ENCODE data around the gene SFTA2. TPM values are rescaled to one million over a fixed set of nuclear protein-coding genes. Genes with fewer than 3 reads are reported as not detected.

The SFTA2 gene
- total and polyA plus RNA-seq, 9 of the 15 experiments (the other 6 are each of a cell fraction or from before 2014, with no cell fraction given) = not detected

DNA sequence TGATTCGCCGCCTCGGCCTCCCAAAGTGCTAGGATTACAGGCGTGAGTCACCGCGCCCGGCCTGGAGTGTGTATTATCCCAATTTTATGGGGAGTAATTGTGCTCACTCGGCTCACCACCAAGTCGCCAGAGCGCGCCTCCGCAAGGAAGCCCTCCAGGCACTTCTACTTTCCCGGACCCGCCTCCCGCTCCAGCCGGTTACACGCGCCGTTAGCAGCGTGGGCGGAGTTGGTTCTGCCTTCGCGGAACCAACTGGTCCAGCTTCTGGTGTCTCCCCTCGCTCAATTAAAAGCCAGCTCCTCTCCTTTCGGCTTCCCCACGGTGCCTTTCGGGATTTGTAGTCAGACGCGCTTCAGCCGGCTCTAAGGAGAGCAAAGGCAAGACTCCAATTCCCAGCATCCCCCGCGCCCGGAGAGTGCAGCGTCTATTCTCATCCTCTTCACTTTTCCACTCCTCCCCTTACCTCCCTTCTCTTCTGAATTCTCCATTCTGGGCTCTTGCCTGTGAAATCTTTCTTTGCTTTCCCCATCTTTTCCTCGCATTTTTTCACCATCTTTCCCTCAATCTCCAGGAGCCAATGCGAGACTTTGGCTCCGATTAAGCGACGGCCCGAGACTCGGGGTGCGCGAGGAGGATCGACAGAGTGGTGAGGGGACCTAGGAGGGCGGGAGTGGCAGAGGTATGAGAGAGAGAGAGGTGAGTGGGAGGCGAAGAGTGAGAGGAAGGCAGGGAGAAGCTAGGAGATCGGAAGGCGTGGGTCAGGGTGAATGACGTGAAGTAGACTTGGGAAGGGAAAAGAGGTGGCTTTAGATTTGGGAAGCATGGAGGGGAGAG is 24.0 kb downstream of the SFTA2 start, which contains the start of gene GTF2H4:
TSS of gene GTF2H4 (plus strand) at position 450 of the 834 bp plus-strand sequence.
- H3K4me1 ChIP-seq (replicated peaks in 1 of 2; ENCODE audit: control insufficient read depth in 2 of 2, insufficient read depth in 2 of 2, low read length in 2 of 2) = peaks cover 5 to 13% of the 10 kb centered on the region in 2 experiments; a peak in 4 of 5 replicates
- peaks cover 38% of the 10 kb centered on the region for H3K36me3 ChIP-seq (ENCODE audit: control insufficient read depth, insufficient read depth, low read length)
- H3K27me3 ChIP-seq (ENCODE audit: control insufficient read depth in 2 of 2, insufficient read depth in 2 of 2, low read length in 2 of 2) = no peaks in the 10 kb centered on the region
- FAIRE-seq (peak; percentile 99), ATAC-seq (peak; percentile 99), DNase-seq (ENCODE audit: extremely low read depth in 1 of 4, low spot score in 3 of 4) (peak; percentile 90 to 100 (median 93))
- under 1% methylated on average over 49 of the region's 49 CpGs for WGBS (ENCODE audit: insufficient coverage, low coverage, missing lambda C conversion rate)
- H2AFZ ChIP-seq (ENCODE audit: low read depth, low read length) = peak within 1 kb of the TSS; percentile 97
- POLR2A ChIA-PET = interaction anchor here (0.5 to 2.5 kb wide), 15 partner anchors 9 to 190 kb away, joined by 3 to 17 read pairs (median 4); no protein-coding TSS in a partner anchor
- no TSS peak for BruUV-seq (replicated peaks)
- no peaks in the 10 kb centered on the region for H3K9me1 ChIP-seq (ENCODE audit: control insufficient read depth, insufficient read depth, low read length)
- intact Hi-C loops (cut with micrococcal nuclease) (no loop called here), in situ Hi-C loops (cut with MboI) (no loop called here)
- H3K9ac ChIP-seq (ENCODE audit: insufficient read depth in 1 of 2, low read depth in 2 of 2, low read length in 2 of 2) = peak within 1 kb of the TSS; percentile 88 to 92
- peak within 1 kb of the TSS; percentile 76 for H3K4me3 ChIP-seq
- H3K27ac ChIP-seq (ENCODE audit: extremely low read depth, low read depth, low read length) = peak within 1 kb of the TSS; percentile 71
- H3K79me2 ChIP-seq (ENCODE audit: control insufficient read depth, insufficient read depth, low read length) = peaks cover 15% of the 10 kb centered on the region
- peak within 1 kb of the TSS; percentile 98 for H3K4me2 ChIP-seq (ENCODE audit: insufficient read depth, low read length)
- no peaks in the 10 kb centered on the region for H3K9me3 ChIP-seq (replicated peaks; ENCODE audit: control insufficient read depth, insufficient read depth, low read depth, low read length)
- CTCF ChIA-PET (ENCODE audit: low intra/inter-chr PET ratio) = interaction anchor here (0.6 to 0.7 kb wide), 2 partner anchors 24 to 174 kb away, joined by 3 read pairs; partner anchors contain the start of gene DDR1
- no peaks in the 10 kb centered on the region for H4K20me1 ChIP-seq (replicated peaks; ENCODE audit: control insufficient read depth, insufficient read depth, low read length)
- TF ChIP-seq ZNF699 (CRISPR knock-in tag; IDR thresholded peaks at IDR 0.05; ENCODE audit: insufficient replicate concordance) (no peak), HMGN3 (IDR thresholded peaks at IDR 0.05; ENCODE audit: borderline replicate concordance, extremely low read depth, insufficient read length, low read depth, low read length) (peak; percentile 84), SETDB1 (IDR thresholded peaks at IDR 0.05; ENCODE audit: low read length) (no peak), ZNF354B (CRISPR knock-in tag; IDR thresholded peaks at IDR 0.05) (no peak), SNRNP70 (optimal IDR thresholded peaks at IDR 0.05; ENCODE audit: low read depth, low read length) (no peak), CTBP1 (IDR thresholded peaks at IDR 0.05; ENCODE audit: borderline replicate concordance) (peak; percentile 94), ELK1 (CRISPR knock-in tag; IDR thresholded peaks at IDR 0.05) (no peak), SMAD1 (IDR thresholded peaks at IDR 0.05; ENCODE audit: low read depth, low read length, partially characterized antibody) (peak; percentile 11), IRF2 (CRISPR knock-in tag; IDR thresholded peaks at IDR 0.05) (no peak), NONO (IDR thresholded peaks at IDR 0.05; ENCODE audit: low read depth in 2 of 2, low read length in 1 of 2) (0 out of 4 replicates have a peak, but pooled peaks of 1 of the 2 experiments have one; percentile 35), ZNF3 (CRISPR knock-in tag; IDR thresholded peaks at IDR 0.05) (no peak), LCOR (CRISPR knock-in tag; IDR thresholded peaks at IDR 0.05) (peak; percentile 91), TCFL5 (CRISPR knock-in tag; conservative IDR thresholded peaks at IDR 0.05) (no peak; the same call in 1 of the 2 replicates), KAT8 (IDR thresholded peaks at IDR 0.05; ENCODE audit: low read depth) (no peak), ELK3 (CRISPR knock-in tag; IDR thresholded peaks at IDR 0.05) (no peak)
- TF ChIP-seq, protein P1, sequence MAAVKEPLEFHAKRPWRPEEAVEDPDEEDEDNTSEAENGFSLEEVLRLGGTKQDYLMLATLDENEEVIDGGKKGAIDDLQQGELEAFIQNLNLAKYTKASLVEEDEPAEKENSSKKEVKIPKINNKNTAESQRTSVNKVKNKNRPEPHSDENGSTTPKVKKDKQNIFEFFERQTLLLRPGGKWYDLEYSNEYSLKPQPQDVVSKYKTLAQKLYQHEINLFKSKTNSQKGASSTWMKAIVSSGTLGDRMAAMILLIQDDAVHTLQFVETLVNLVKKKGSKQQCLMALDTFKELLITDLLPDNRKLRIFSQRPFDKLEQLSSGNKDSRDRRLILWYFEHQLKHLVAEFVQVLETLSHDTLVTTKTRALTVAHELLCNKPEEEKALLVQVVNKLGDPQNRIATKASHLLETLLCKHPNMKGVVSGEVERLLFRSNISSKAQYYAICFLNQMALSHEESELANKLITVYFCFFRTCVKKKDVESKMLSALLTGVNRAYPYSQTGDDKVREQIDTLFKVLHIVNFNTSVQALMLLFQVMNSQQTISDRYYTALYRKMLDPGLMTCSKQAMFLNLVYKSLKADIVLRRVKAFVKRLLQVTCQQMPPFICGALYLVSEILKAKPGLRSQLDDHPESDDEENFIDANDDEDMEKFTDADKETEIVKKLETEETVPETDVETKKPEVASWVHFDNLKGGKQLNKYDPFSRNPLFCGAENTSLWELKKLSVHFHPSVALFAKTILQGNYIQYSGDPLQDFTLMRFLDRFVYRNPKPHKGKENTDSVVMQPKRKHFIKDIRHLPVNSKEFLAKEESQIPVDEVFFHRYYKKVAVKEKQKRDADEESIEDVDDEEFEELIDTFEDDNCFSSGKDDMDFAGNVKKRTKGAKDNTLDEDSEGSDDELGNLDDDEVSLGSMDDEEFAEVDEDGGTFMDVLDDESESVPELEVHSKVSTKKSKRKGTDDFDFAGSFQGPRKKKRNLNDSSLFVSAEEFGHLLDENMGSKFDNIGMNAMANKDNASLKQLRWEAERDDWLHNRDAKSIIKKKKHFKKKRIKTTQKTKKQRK (IDR thresholded peaks at IDR 0.05; ENCODE audit: borderline replicate concordance, low read depth, low read length) = 0 out of 2 replicates have a peak, but pooled peaks have one; percentile 13

All from K562 (cell line).